WTC11 (cell line): ENCODE data around the gene NFATC3. TPM values are rescaled to one million over a fixed set of nuclear protein-coding genes. Genes with fewer than 3 reads are reported as not detected.

Source experiments
- ATAC-seq: fragments of 200-7000 bp; cut with Tn5 transposase; 2 replicates; pipeline ENCODE4 v1.10.0; 2021; ENCODE audit warnings: mild to moderate bottlenecking, moderate library complexity
- CTCF ChIA-PET: fragments of 300-600 bp; sonication (Branson Sonifier 250); formaldehyde crosslinking; loops from one replicate; lab custom pipeline; 2021; ENCODE audit warnings: antibody characterized with exemption; lab: Charles Lee
- POLR2A ChIA-PET: fragments of 350-600 bp; sonication (Branson Sonifier 250); formaldehyde crosslinking; loops from one replicate; lab custom pipeline; 2021; ENCODE audit warnings: antibody characterized with exemption; lab: Charles Lee
- DNase-seq: peaks from one replicate; pipeline ENCODE4 v3.0.0; 2021; ENCODE audit warnings: low spot score
- H3K27ac Mint-ChIP-seq: 2 replicates; pipeline ENCODE4 v1.8.0; 2021; ENCODE audit warnings: mixed read lengths
- H3K27me3 Mint-ChIP-seq: 2 replicates; pipeline ENCODE4 v1.8.0; 2021; ENCODE audit warnings: low read depth, mild to moderate bottlenecking, moderate library complexity, mixed read lengths
- H3K36me3 Mint-ChIP-seq: 2 replicates; pipeline ENCODE4 v1.8.0; 2021; ENCODE audit warnings: mixed read lengths
- H3K4me1 Mint-ChIP-seq: 2 replicates; pipeline ENCODE4 v1.8.0; 2022; ENCODE audit warnings: mixed read lengths
- H3K4me3 Mint-ChIP-seq: 2 replicates; pipeline ENCODE4 v1.8.0; 2021; ENCODE audit warnings: mild to moderate bottlenecking, moderate library complexity, mixed read lengths
- H3K9me3 Mint-ChIP-seq: 2 replicates; pipeline ENCODE4 v1.8.0; 2021; ENCODE audit warnings: mixed read lengths
- ATF6 ChIP-seq: sonication (generic); formaldehyde crosslinking; IDR thresholded peaks from 2 replicates; pipeline ENCODE4 v1.8.1; 2023; ENCODE audit warnings: mild to moderate bottlenecking, missing genetic modification reagents
- CDX4 ChIP-seq: fragments of 250-450 bp; sonication (Bioruptor Pico); IDR thresholded peaks from 2 replicates; pipeline ENCODE4 v1.9.0; 2021; ENCODE audit warnings: moderate library complexity, mild to moderate bottlenecking, inconsistent platforms, borderline replicate concordance
- CTCF ChIP-seq: fragments of 200-600 bp; IDR thresholded peaks from 2 replicates; pipeline ENCODE4 v1.8.0; 2022; ENCODE audit warnings: antibody characterized with exemption
- FOXJ3 ChIP-seq: sonication (generic); formaldehyde crosslinking; IDR thresholded peaks from 2 replicates; pipeline ENCODE4 v1.9.0; 2021; ENCODE audit warnings: missing genetic modification reagents, mild to moderate bottlenecking, borderline replicate concordance
- GABPB1 ChIP-seq: sonication (generic); formaldehyde crosslinking; IDR thresholded peaks from 2 replicates; pipeline ENCODE4 v1.8.1; 2023; ENCODE audit warnings: mild to moderate bottlenecking, missing genetic modification reagents
- GTF2I ChIP-seq: fragments of 250-450 bp; sonication (Bioruptor Pico); conservative IDR thresholded peaks from 2 replicates; pipeline ENCODE4 v1.4.0; 2021; ENCODE audit warnings: mild to moderate bottlenecking
- HMGA2 ChIP-seq: fragments of 250-450 bp; sonication (Bioruptor Pico); IDR thresholded peaks from 2 replicates; pipeline ENCODE4 v1.4.0; 2021; ENCODE audit warnings: mild to moderate bottlenecking, moderate library complexity
- IRF1 ChIP-seq: sonication (generic); formaldehyde crosslinking; IDR thresholded peaks from 2 replicates; pipeline ENCODE4 v1.8.0; 2023; ENCODE audit warnings: missing genetic modification reagents
- JAZF1 ChIP-seq: fragments of 250-450 bp; sonication (Bioruptor Pico); IDR thresholded peaks from 2 replicates; pipeline ENCODE4 v1.9.0; 2021; ENCODE audit warnings: moderate library complexity, mild to moderate bottlenecking, inconsistent platforms
- NFYB ChIP-seq: sonication (generic); formaldehyde crosslinking; conservative IDR thresholded peaks from 2 replicates; pipeline ENCODE4 v1.8.0; 2022; ENCODE audit warnings: low read depth, missing genetic modification reagents
- OVOL2 ChIP-seq: fragments of 250-450 bp; sonication (Bioruptor Pico); IDR thresholded peaks from 2 replicates; pipeline ENCODE4 v1.9.0; 2021; ENCODE audit warnings: mild to moderate bottlenecking, borderline replicate concordance
- PRRX2 ChIP-seq: fragments of 250-450 bp; sonication (Bioruptor Pico); IDR thresholded peaks from 2 replicates; pipeline ENCODE4 v1.8.0; 2021; ENCODE audit warnings: mild to moderate bottlenecking
- RELA ChIP-seq: sonication (generic); formaldehyde crosslinking; IDR thresholded peaks from 2 replicates; pipeline ENCODE4 v1.8.1; 2022; ENCODE audit warnings: missing genetic modification reagents, mild to moderate bottlenecking, borderline replicate concordance
- SP1 ChIP-seq: sonication (generic); formaldehyde crosslinking; conservative IDR thresholded peaks from 2 replicates; pipeline ENCODE4 v1.8.1; 2022; ENCODE audit warnings: missing genetic modification reagents
- TCF7 ChIP-seq: sonication (generic); formaldehyde crosslinking; IDR thresholded peaks from 2 replicates; pipeline ENCODE4 v1.8.0; 2022; ENCODE audit warnings: mild to moderate bottlenecking, low read depth, missing genetic modification reagents, moderate library complexity
- ZBTB21 ChIP-seq: sonication (generic); formaldehyde crosslinking; IDR thresholded peaks from 2 replicates; pipeline ENCODE4 v1.8.1; 2023; ENCODE audit warnings: mild to moderate bottlenecking, missing genetic modification reagents, borderline replicate concordance
- ZBTB43 ChIP-seq: sonication (generic); formaldehyde crosslinking; IDR thresholded peaks from 2 replicates; pipeline ENCODE4 v1.8.1; 2023; ENCODE audit warnings: mild to moderate bottlenecking, missing genetic modification reagents
- ZNF219 ChIP-seq: sonication (generic); formaldehyde crosslinking; IDR thresholded peaks from 2 replicates; pipeline ENCODE4 v1.8.0; 2023; ENCODE audit warnings: missing genetic modification reagents, mild to moderate bottlenecking, borderline replicate concordance
- ZNF232 ChIP-seq: sonication (generic); formaldehyde crosslinking; IDR thresholded peaks from 2 replicates; pipeline ENCODE4 v1.8.0; 2022; ENCODE audit warnings: mild to moderate bottlenecking, missing genetic modification reagents
- ZNF281 ChIP-seq: sonication (generic); formaldehyde crosslinking; IDR thresholded peaks from 2 replicates; pipeline ENCODE4 v1.8.0; 2023; ENCODE audit warnings: mild to moderate bottlenecking, missing genetic modification reagents
- ZNF317 ChIP-seq: sonication (generic); formaldehyde crosslinking; IDR thresholded peaks from 2 replicates; pipeline ENCODE4 v1.8.1; 2023; ENCODE audit warnings: low read depth, mild to moderate bottlenecking, moderate library complexity, missing genetic modification reagents, borderline replicate concordance
- ZNF671 ChIP-seq: fragments of 250-450 bp; sonication (Bioruptor Pico); IDR thresholded peaks from 2 replicates; pipeline ENCODE4 v1.8.0; 2021; ENCODE audit warnings: mild to moderate bottlenecking
- total RNA-seq: library from RNA; stranded (reverse); gene quantifications from 3 replicates; pipeline ENCODE4 v1.2.3, GENCODE V29; 2021

Gene NFATC3
- total RNA-seq, 1 experiment from 2014 or later: 34.6 TPM

- Mint-ChIP-seq H3K27ac (no peak overlapping the region), H3K27me3 (no peaks in the 10 kb centered on the region), H3K36me3 (no peaks in the 10 kb centered on the region), H3K4me1 (peaks cover 35% of the 10 kb centered on the region), H3K9me3 (no peaks in the 10 kb centered on the region), H3K4me3 (no peak overlapping the region)
- ChIA-PET POLR2A (no interaction called here), CTCF (no interaction called here)
- no peak for DNase-seq
- no peak for ATAC-seq
- TF ChIP-seq HMGA2 (CRISPR knock-in tag) (peak; percentile 89; the same call in 1 of the 2 replicates), ZNF219 (CRISPR knock-in tag) (no peak)
Measured at GRCh38 chr16:68088130-68088972, 3.2 kb downstream of the NFATC3 start.

GRCh38 chr16:68089067-68089466 is 3.9 kb downstream of the NFATC3 start:
- DNase-seq (no peak), ATAC-seq (no peak)
- H3K4me1 Mint-ChIP-seq: peaks cover 31% of the 10 kb centered on the region
- ChIA-PET CTCF (no interaction called here), POLR2A (no interaction called here)
- no peaks in the 10 kb centered on the region for H3K36me3 Mint-ChIP-seq
- H3K27me3 Mint-ChIP-seq: no peaks in the 10 kb centered on the region
- no peaks in the 10 kb centered on the region for H3K9me3 Mint-ChIP-seq
- H3K4me3 Mint-ChIP-seq: no peak overlapping the region
- TF ChIP-seq ZNF317 (no peak), ZNF281 (CRISPR knock-in tag) (no peak), ZBTB21 (CRISPR knock-in tag) (no peak), JAZF1 (CRISPR knock-in tag) (no peak), RELA (CRISPR knock-in tag) (no peak), GABPB1 (no peak), ZNF232 (CRISPR knock-in tag) (no peak), GTF2I (CRISPR knock-in tag) (no peak), CDX4 (CRISPR knock-in tag) (no peak), PRRX2 (CRISPR knock-in tag) (no peak), ZNF671 (CRISPR knock-in tag) (no peak), OVOL2 (CRISPR knock-in tag) (no peak), ZBTB43 (CRISPR knock-in tag) (no peak)
- no peak overlapping the region for H3K27ac Mint-ChIP-seq

- Mint-ChIP-seq H3K27me3 (no peaks in the 10 kb centered on the region), H3K36me3 (no peaks in the 10 kb centered on the region), H3K9me3 (no peaks in the 10 kb centered on the region), H3K4me3 (no peak overlapping the region), H3K4me1 (peaks cover 40% of the 10 kb centered on the region), H3K27ac (no peak overlapping the region)
- CTCF ChIA-PET: no interaction called here
- ATAC-seq (no peak), DNase-seq (no peak)
- POLR2A ChIA-PET: no interaction called here
- no peak for TF ChIP-seq CTCF
- TF ChIP-seq FOXJ3 (CRISPR knock-in tag): no peak
- no peak for TF ChIP-seq NFYB (CRISPR knock-in tag)
- TF ChIP-seq TCF7 (CRISPR knock-in tag): no peak
- no peak for TF ChIP-seq IRF1 (CRISPR knock-in tag)
- TF ChIP-seq ATF6 (CRISPR knock-in tag): no peak
- TF ChIP-seq SP1: no peak
Measured at GRCh38 chr16:68090130-68090529, 5.0 kb downstream of the NFATC3 start.
